ENCODE measurements around the gene MEF2D.

Gene MEF2D

DNA sequence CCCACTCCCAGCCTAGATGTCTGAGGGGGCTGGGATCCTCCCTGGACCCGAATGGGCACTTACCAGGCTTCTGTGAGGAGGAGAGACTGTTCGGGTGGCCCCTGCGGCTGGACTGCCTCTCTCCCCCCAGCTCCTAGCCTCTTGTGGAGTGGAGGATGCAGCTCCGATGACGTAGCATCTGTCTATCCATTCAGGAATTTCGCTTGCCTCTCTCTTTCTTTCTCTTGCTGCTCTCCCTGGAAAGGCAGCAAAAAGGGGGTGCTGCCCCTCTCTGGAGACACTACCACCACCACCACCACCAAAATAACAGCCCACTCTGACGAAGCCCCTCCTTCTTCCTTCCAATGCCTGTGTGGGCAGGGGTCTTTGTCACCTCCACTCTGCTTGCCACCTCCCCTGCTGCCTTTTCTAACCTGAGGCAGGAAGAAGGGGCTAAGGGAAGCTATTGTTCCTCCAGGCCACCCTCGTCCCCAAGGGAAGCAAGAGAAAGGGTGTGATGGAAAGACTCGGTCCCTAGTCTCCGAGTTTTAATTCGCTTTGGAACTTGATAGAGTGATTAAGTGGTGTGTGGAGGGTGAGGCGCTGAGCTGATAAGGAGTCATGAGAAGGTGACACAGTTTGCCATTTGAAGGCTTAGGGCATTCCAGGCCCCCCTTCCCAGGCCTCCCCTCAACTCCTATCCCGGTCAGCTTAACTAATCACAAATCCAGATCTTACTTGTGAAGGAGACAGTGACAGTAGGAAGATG lies 71.1 kb downstream of the MEF2D start:
- no peak for ATAC-seq
- no peak for TF ChIP-seq PPARA (CRISPR knock-in tag; IDR thresholded peaks at IDR 0.05; ENCODE audit: borderline replicate concordance)
- TF ChIP-seq ESRRG (CRISPR knock-in tag; IDR thresholded peaks at IDR 0.05): no peak
- no peak for TF ChIP-seq ZNF8 (CRISPR knock-in tag; IDR thresholded peaks at IDR 0.05)
- TF ChIP-seq ZNF70 (CRISPR knock-in tag; IDR thresholded peaks at IDR 0.05): no peak
- TF ChIP-seq, protein P1, sequence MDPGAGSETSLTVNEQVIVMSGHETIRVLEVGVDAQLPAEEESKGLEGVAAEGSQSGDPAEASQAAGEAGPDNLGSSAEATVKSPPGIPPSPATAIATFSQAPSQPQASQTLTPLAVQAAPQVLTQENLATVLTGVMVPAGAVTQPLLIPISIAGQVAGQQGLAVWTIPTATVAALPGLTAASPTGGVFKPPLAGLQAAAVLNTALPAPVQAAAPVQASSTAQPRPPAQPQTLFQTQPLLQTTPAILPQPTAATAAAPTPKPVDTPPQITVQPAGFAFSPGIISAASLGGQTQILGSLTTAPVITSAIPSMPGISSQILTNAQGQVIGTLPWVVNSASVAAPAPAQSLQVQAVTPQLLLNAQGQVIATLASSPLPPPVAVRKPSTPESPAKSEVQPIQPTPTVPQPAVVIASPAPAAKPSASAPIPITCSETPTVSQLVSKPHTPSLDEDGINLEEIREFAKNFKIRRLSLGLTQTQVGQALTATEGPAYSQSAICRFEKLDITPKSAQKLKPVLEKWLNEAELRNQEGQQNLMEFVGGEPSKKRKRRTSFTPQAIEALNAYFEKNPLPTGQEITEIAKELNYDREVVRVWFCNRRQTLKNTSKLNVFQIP (CRISPR knock-in tag; IDR thresholded peaks at IDR 0.05; ENCODE audit: borderline replicate concordance, low read depth): no peak
- TF ChIP-seq GLIS3 (CRISPR knock-in tag; IDR thresholded peaks at IDR 0.05): no peak
- TF ChIP-seq, protein P2, sequence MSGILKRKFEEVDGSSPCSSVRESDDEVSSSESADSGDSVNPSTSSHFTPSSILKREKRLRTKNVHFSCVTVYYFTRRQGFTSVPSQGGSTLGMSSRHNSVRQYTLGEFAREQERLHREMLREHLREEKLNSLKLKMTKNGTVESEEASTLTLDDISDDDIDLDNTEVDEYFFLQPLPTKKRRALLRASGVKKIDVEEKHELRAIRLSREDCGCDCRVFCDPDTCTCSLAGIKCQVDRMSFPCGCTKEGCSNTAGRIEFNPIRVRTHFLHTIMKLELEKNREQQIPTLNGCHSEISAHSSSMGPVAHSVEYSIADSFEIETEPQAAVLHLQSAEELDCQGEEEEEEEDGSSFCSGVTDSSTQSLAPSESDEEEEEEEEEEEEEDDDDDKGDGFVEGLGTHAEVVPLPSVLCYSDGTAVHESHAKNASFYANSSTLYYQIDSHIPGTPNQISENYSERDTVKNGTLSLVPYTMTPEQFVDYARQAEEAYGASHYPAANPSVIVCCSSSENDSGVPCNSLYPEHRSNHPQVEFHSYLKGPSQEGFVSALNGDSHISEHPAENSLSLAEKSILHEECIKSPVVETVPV (CRISPR knock-in tag; IDR thresholded peaks at IDR 0.05): no peak
- no peak for TF ChIP-seq OSR1 (CRISPR knock-in tag; IDR thresholded peaks at IDR 0.05)
- no peak for TF ChIP-seq BACH2 (CRISPR knock-in tag; IDR thresholded peaks at IDR 0.05; ENCODE audit: borderline replicate concordance)
- TF ChIP-seq TCF4 (CRISPR knock-in tag; IDR thresholded peaks at IDR 0.05; ENCODE audit: borderline replicate concordance): no peak
- no peak for TF ChIP-seq ZFP3 (CRISPR knock-in tag; IDR thresholded peaks at IDR 0.05)
- TF ChIP-seq RARB (CRISPR knock-in tag; IDR thresholded peaks at IDR 0.05): no peak
- TF ChIP-seq ZC3H10 (CRISPR knock-in tag; IDR thresholded peaks at IDR 0.05): no peak
- no peak for TF ChIP-seq ZNF565 (CRISPR knock-in tag; conservative IDR thresholded peaks at IDR 0.05; ENCODE audit: low read depth)
- TF ChIP-seq, protein P3, sequence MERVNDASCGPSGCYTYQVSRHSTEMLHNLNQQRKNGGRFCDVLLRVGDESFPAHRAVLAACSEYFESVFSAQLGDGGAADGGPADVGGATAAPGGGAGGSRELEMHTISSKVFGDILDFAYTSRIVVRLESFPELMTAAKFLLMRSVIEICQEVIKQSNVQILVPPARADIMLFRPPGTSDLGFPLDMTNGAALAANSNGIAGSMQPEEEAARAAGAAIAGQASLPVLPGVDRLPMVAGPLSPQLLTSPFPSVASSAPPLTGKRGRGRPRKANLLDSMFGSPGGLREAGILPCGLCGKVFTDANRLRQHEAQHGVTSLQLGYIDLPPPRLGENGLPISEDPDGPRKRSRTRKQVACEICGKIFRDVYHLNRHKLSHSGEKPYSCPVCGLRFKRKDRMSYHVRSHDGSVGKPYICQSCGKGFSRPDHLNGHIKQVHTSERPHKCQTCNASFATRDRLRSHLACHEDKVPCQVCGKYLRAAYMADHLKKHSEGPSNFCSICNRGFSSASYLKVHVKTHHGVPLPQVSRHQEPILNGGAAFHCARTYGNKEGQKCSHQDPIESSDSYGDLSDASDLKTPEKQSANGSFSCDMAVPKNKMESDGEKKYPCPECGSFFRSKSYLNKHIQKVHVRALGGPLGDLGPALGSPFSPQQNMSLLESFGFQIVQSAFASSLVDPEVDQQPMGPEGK (CRISPR knock-in tag; IDR thresholded peaks at IDR 0.05; ENCODE audit: borderline replicate concordance): no peak
- TF ChIP-seq, protein P4, sequence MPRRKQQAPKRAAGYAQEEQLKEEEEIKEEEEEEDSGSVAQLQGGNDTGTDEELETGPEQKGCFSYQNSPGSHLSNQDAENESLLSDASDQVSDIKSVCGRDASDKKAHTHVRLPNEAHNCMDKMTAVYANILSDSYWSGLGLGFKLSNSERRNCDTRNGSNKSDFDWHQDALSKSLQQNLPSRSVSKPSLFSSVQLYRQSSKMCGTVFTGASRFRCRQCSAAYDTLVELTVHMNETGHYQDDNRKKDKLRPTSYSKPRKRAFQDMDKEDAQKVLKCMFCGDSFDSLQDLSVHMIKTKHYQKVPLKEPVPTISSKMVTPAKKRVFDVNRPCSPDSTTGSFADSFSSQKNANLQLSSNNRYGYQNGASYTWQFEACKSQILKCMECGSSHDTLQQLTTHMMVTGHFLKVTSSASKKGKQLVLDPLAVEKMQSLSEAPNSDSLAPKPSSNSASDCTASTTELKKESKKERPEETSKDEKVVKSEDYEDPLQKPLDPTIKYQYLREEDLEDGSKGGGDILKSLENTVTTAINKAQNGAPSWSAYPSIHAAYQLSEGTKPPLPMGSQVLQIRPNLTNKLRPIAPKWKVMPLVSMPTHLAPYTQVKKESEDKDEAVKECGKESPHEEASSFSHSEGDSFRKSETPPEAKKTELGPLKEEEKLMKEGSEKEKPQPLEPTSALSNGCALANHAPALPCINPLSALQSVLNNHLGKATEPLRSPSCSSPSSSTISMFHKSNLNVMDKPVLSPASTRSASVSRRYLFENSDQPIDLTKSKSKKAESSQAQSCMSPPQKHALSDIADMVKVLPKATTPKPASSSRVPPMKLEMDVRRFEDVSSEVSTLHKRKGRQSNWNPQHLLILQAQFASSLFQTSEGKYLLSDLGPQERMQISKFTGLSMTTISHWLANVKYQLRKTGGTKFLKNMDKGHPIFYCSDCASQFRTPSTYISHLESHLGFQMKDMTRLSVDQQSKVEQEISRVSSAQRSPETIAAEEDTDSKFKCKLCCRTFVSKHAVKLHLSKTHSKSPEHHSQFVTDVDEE (CRISPR knock-in tag; IDR thresholded peaks at IDR 0.05): no peak
- TF ChIP-seq, protein P5, sequence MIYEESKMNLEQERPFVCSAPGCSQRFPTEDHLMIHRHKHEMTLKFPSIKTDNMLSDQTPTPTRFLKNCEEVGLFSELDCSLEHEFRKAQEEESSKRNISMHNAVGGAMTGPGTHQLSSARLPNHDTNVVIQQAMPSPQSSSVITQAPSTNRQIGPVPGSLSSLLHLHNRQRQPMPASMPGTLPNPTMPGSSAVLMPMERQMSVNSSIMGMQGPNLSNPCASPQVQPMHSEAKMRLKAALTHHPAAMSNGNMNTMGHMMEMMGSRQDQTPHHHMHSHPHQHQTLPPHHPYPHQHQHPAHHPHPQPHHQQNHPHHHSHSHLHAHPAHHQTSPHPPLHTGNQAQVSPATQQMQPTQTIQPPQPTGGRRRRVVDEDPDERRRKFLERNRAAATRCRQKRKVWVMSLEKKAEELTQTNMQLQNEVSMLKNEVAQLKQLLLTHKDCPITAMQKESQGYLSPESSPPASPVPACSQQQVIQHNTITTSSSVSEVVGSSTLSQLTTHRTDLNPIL (CRISPR knock-in tag; IDR thresholded peaks at IDR 0.05; ENCODE audit: low read depth): no peak
- no peak for TF ChIP-seq SNAI2 (CRISPR knock-in tag; IDR thresholded peaks at IDR 0.05)

DNA sequence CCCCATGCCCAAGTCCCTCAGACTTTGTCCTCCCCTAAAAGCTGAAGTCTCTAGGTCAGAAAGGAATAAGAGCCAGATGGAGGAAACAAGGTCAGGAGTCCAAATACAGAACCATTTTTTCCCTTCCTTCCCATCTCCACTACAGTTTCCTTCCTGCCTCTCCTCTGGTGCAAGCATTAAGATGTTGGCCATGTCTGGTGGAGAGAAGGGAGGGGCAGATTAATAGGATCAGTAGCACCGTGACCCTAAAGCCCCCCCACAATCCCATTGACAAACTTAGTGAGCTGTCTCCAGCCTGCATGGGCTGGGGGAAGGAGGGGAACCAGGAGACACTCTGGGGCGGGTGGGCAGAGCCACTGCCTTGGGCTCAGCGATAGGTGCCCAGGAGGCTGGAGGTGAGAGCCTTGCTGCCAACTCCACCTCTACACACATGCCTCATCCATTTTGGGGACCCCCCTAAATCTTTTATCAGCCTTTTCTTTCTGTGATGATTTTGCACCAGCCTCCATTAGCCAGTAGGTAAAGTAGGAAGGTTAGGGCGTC lies 71.8 kb downstream of the MEF2D start:
- no peak for ATAC-seq
- TF ChIP-seq ZC3H10 (CRISPR knock-in tag; IDR thresholded peaks at IDR 0.05): no peak
- TF ChIP-seq RARB (CRISPR knock-in tag; IDR thresholded peaks at IDR 0.05): no peak
- no peak for TF ChIP-seq TOX (CRISPR knock-in tag; IDR thresholded peaks at IDR 0.05; ENCODE audit: borderline replicate concordance)
- no peak for TF ChIP-seq SNAI2 (CRISPR knock-in tag; IDR thresholded peaks at IDR 0.05)
- TF ChIP-seq, protein P1 (CRISPR knock-in tag; IDR thresholded peaks at IDR 0.05; ENCODE audit: borderline replicate concordance, low read depth): no peak
- TF ChIP-seq ZNF8 (CRISPR knock-in tag; IDR thresholded peaks at IDR 0.05): no peak
- no peak for TF ChIP-seq OSR1 (CRISPR knock-in tag; IDR thresholded peaks at IDR 0.05)
- TF ChIP-seq, protein P5 (CRISPR knock-in tag; IDR thresholded peaks at IDR 0.05; ENCODE audit: low read depth): no peak
- no peak for TF ChIP-seq GLIS3 (CRISPR knock-in tag; IDR thresholded peaks at IDR 0.05)
- no peak for TF ChIP-seq TCF4 (CRISPR knock-in tag; IDR thresholded peaks at IDR 0.05; ENCODE audit: borderline replicate concordance)
- TF ChIP-seq, protein P4 (CRISPR knock-in tag; IDR thresholded peaks at IDR 0.05): no peak
